Thoracic aorta (tissue), 2 donors: ENCODE results near the gene RELN. TPM values are rescaled to one million over a fixed set of nuclear protein-coding genes. Genes with fewer than 3 reads are reported as not detected.

ENCODE experiments used
- ATAC-seq: fragments of 150-250 bp; one replicate; pipeline ENCODE4 v1.8.0; 2017; ENCODE audit warnings: low read depth; ENCODE audit not compliant: insufficient number of reproducible peaks, low FRiP score
- DNase-seq: peaks from one replicate; pipeline ENCODE4 v3.0.0-alpha.2; 2020; ENCODE audit warnings: low spot score
- H3K27ac ChIP-seq, 2 donors: fragments of 200-600 bp; sonication (generic); 1 replicate in 1 of 2; 2 replicates in 1 of 2; pipeline ENCODE4 v1.5.1; 2016; ENCODE audit warnings: mild to moderate bottlenecking in 2 of 2, moderate library complexity in 2 of 2
- H3K27me3 ChIP-seq: fragments of 200-600 bp; sonication (generic); replicated peaks from 2 replicates; pipeline ENCODE4 v1.6.0; 2016; ENCODE audit warnings: mild to moderate bottlenecking; ENCODE audit not compliant: insufficient read depth
- H3K36me3 ChIP-seq: fragments of 200-600 bp; sonication (generic); one replicate; pipeline ENCODE4 v1.5.1; 2016
- H3K4me1 ChIP-seq, 2 donors: fragments of 200-600 bp; sonication (generic); 1 replicate in 1 of 2; 2 replicates in 1 of 2; pipeline versions ENCODE4 v1.5.1 to v1.6.0; 2016; ENCODE audit warnings: low read depth in 2 of 2, mild to moderate bottlenecking in 1 of 2; ENCODE audit not compliant: control insufficient read depth in 1 of 2
- H3K4me3 ChIP-seq: fragments of 200-600 bp; sonication (generic); 2 replicates; pipeline ENCODE4 v1.5.1; 2016; ENCODE audit warnings: mild to moderate bottlenecking
- H3K9me3 ChIP-seq: fragments of 200-600 bp; sonication (generic); 2 replicates; pipeline ENCODE4 v1.5.1; 2016
- total RNA-seq, 2 donors: library from RNA; depleted of rRNA; stranded (reverse); fragments of >200 nt; gene quantifications; one replicate each; pipeline versions ENCODE4 v1.1.0 to v1.2.3, GENCODE V29; 2016
- TF ChIP-seq, protein P1 (sequence below): fragments of 200-600 bp; sonication (generic); IDR thresholded peaks from one replicate; pipeline ENCODE4 v1.5.1; 2019; ENCODE audit warnings: antibody characterized with exemption

Gene RELN
- total RNA-seq, 2 donors from 2014 or later: 0.49 to 5.1 TPM

DNA sequence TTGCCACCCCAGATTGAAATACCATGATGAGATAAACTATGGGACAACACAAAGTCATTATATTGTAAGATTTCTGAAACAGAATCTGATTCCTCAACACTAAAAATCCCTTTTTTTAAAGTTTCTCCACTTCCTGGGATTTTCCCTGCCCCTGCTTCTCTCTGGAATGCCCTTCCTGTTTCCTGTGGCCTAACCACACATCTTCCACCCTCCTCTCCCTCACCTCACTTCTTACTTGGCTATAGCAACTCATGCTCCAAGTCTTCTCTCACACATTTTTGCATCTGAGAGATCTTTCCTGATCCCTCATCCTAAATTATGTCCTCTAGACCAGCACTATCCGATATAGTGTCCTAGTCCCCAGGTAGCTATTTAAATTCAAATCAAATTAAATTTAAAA, 4.1 kb upstream of the RELN start:
- no peaks in the 10 kb centered on the region for H3K9me3 ChIP-seq
- peaks cover 0 to 19% of the 10 kb centered on the region in 2 donors for H3K4me1 ChIP-seq
- H3K27me3 ChIP-seq: no peaks in the 10 kb centered on the region
- ATAC-seq (no peak), DNase-seq (no peak)
- H3K27ac ChIP-seq: no peak overlapping the region
- H3K36me3 ChIP-seq: no peaks in the 10 kb centered on the region
- H3K4me3 ChIP-seq: no peak overlapping the region
- TF ChIP-seq, protein P1, sequence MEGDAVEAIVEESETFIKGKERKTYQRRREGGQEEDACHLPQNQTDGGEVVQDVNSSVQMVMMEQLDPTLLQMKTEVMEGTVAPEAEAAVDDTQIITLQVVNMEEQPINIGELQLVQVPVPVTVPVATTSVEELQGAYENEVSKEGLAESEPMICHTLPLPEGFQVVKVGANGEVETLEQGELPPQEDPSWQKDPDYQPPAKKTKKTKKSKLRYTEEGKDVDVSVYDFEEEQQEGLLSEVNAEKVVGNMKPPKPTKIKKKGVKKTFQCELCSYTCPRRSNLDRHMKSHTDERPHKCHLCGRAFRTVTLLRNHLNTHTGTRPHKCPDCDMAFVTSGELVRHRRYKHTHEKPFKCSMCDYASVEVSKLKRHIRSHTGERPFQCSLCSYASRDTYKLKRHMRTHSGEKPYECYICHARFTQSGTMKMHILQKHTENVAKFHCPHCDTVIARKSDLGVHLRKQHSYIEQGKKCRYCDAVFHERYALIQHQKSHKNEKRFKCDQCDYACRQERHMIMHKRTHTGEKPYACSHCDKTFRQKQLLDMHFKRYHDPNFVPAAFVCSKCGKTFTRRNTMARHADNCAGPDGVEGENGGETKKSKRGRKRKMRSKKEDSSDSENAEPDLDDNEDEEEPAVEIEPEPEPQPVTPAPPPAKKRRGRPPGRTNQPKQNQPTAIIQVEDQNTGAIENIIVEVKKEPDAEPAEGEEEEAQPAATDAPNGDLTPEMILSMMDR: no peak

DNA sequence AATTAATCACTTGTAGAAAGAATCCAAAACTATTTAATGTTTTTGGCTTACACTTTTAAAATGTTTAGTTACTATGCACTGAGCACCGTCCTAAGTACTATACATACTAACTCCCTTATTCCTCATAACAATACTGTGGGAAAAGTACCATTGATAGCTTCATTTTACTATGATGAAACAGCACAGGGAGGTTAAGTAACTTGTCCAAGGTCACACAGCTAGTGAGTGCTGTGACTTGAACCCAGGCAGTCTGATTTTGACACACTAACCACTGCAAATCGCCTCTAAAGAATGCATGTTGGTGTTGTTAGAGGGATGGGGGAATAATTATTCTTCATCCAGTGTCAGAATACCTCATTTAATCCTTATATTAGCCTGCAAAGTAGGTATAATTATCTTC, 1.9 kb upstream of the RELN start:
- no peak overlapping the region for H3K27ac ChIP-seq
- H3K4me3 ChIP-seq: no peak overlapping the region
- peaks cover 0 to 20% of the 10 kb centered on the region in 2 donors for H3K4me1 ChIP-seq
- TF ChIP-seq, protein P1: no peak
- peaks cover 3% of the 10 kb centered on the region for H3K27me3 ChIP-seq
- H3K36me3 ChIP-seq: no peaks in the 10 kb centered on the region
- DNase-seq (no peak), ATAC-seq (no peak)
- H3K9me3 ChIP-seq: no peaks in the 10 kb centered on the region

DNA sequence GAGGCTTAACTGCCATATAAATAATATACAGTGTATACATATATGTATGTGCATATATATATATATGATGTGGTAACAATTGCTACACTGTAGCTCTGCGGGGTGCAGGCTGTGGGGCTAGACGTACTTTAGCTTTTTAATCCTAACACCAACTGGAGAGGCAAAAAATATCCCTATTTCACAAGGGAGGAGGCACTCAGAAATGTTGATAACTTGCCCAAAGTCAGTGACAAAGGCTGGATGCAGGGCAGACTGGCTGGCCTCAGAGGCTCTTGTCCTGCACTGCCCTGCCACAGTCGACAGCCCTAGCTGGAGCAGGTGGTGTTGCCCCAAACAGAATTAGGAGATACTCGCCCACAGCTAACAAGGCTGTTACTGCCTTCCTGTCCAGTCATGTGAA, 1.5 kb upstream of the RELN start:
- ATAC-seq (no peak), DNase-seq (no peak)
- Histone ChIP-seq H3K4me3 (no peak overlapping the region), H3K27me3 (peaks cover 3% of the 10 kb centered on the region), H3K36me3 (no peaks in the 10 kb centered on the region), H3K27ac (no peak overlapping the region), H3K9me3 (no peaks in the 10 kb centered on the region), H3K4me1 (peaks cover 0 to 20% of the 10 kb centered on the region in 2 donors)
- TF ChIP-seq, protein P1: no peak

DNA sequence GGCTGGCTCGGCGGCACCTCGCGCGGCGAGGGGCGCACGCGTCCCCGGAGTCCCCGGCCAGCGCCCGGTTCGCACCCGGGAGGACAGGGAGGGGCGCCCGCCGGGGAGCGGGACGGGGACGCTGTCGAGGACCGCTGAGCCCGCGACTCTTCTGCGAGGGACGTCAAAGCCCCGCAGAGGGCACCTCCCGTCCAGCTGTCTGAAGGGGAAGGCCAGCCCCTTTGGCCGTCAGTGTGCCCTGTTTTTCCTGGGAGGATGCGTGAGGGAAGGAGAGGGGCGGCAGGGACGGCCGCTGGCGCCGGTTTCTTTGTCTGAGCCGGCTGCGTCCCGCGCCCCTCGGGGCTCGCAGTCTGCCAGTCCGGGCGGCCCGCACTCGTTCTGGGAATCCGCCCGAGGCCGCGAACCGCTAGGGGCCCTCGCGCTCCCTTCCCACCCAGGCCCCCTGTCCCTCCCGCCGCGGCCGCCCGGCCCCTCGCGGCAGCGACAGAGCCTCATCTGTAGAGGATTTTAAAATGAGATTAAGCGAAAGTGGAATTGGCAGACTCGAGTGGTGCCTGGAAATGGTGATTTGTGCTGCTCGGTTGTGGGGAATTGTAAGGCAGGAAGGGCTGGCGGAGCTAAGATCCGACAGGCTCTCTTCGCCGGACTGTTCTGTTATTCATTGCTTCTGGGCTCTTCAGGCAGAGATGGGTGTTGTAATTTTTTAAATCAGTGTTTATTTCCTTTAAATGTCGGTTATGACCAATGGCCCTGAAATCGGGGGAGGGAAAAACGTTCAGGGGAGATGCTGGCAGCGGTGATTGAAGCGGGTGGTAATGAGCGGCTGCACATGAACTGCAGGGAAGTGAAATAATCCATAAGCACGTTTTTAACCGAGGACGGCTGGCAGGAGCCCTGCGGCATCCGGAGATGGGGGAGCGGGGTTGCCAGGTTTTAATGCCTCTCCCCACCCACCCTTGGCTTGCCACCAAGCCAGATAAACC, 618 bp upstream of the RELN start:
- DNase-seq (no peak), ATAC-seq (no peak)
- no peaks in the 10 kb centered on the region for H3K9me3 ChIP-seq
- peaks cover 3% of the 10 kb centered on the region for H3K27me3 ChIP-seq
- H3K36me3 ChIP-seq: no peaks in the 10 kb centered on the region
- TF ChIP-seq, protein P1: no peak
- H3K27ac ChIP-seq: no peak overlapping the region
- H3K4me3 ChIP-seq: peak overlapping the region; percentile 67
- H3K4me1 ChIP-seq: peaks cover 0 to 20% of the 10 kb centered on the region in 2 donors

DNA sequence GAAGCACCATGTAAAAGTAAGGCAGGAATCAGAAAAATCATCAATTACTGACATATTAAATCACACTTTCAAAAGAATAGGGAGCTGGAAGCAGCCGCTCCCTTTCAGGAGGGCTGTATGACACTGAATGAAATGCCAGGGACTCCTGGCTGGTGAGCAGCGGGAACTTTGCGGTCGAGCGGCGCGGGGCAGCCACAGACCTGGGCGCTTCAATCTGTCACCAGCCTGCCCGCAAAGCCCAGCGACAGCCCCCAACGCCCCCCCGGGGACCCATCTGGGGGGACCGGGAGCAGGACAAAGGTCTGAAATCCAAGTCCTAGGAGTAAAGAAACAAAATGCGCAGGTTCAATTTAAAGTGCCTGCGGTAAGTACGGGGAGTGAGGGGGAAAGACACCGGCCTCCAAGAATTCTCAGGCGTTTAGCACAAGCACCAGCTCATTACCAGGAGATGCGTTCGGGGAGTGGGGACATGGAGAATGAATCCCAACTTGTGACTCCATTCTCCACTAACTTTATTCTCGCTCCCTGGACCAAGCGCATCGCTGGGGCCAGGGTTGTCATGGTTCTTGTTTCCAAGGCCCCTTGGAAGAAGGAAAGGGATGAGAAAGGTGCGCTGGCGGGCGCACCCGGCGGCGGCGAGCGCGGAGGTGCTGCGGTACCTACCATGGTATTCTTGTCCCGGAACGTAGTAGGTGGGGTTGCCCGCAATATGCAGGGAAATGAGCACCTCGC, 824 bp downstream of the RELN start:
- H3K9me3 ChIP-seq: no peaks in the 10 kb centered on the region
- H3K4me3 ChIP-seq: peak overlapping the region; percentile 56
- H3K36me3 ChIP-seq: no peaks in the 10 kb centered on the region
- peaks cover 0 to 20% of the 10 kb centered on the region in 2 donors for H3K4me1 ChIP-seq
- ATAC-seq (no peak), DNase-seq (no peak)
- TF ChIP-seq, protein P1: no peak
- H3K27me3 ChIP-seq: peaks cover 3% of the 10 kb centered on the region
- no peak overlapping the region for H3K27ac ChIP-seq
